Neuronal stem cell (in vitro differentiated cells): ENCODE data around the gene CACNA1A.
"Not testable (repeated sequence)": the region's sequence is repeated elsewhere in the genome, so short reads cannot be mapped to it uniquely, and the experiment has no call there.

Experiments
- DNase-seq: peaks from one replicate; pipeline ENCODE4 v3.0.0-alpha.2; 2013; ENCODE audit warnings: low spot score
- H2AFZ ChIP-seq: one replicate; pipeline ENCODE4 v1.6.1; 2013; ENCODE audit warnings: mild to moderate bottlenecking, low read length, inconsistent platforms
- H2AK5ac ChIP-seq: 2 replicates; pipeline ENCODE4 v1.6.1; 2013; ENCODE audit warnings: low read depth, mild to moderate bottlenecking, inconsistent platforms, low read length, moderate library complexity, mixed read lengths
- H2BK120ac ChIP-seq: 2 replicates; pipeline ENCODE4 v1.6.1; 2013; ENCODE audit warnings: low read depth, mild to moderate bottlenecking, inconsistent platforms, low read length, moderate library complexity, mixed read lengths
- H2BK12ac ChIP-seq: one replicate; pipeline ENCODE4 v1.6.1; 2013; ENCODE audit warnings: low read length, inconsistent platforms
- H2BK15ac ChIP-seq: 2 replicates; pipeline ENCODE4 v1.6.1; 2013; ENCODE audit warnings: mild to moderate bottlenecking, low read length, inconsistent platforms, mixed read lengths
- H2BK5ac ChIP-seq: one replicate; pipeline ENCODE4 v1.6.1; 2013; ENCODE audit warnings: inconsistent platforms, mild to moderate bottlenecking, low read length, moderate library complexity
- H3K14ac ChIP-seq: one replicate; pipeline ENCODE4 v1.6.1; 2013; ENCODE audit warnings: low read length, inconsistent platforms
- H3K18ac ChIP-seq: 2 replicates; pipeline ENCODE4 v1.6.1; 2013; ENCODE audit warnings: low read length, inconsistent platforms
- H3K23ac ChIP-seq: 2 replicates; pipeline ENCODE4 v1.6.1; 2013; ENCODE audit warnings: low read depth, mild to moderate bottlenecking, mixed read lengths, low read length, inconsistent platforms; ENCODE audit not compliant: poor library complexity
- H3K27ac ChIP-seq: replicated peaks from 3 replicates; pipeline ENCODE4 v1.5.1; 2013; ENCODE audit warnings: low read length, inconsistent platforms
- H3K27me3 ChIP-seq, 3 experiments: 2 replicates each; pipeline ENCODE4 v1.6.1; 2013; ENCODE audit warnings: low read length in 3 of 3, mild to moderate bottlenecking in 2 of 3, inconsistent platforms in 1 of 3, low read depth in 1 of 3, mixed read lengths in 1 of 3, moderate library complexity in 1 of 3; ENCODE audit not compliant: control insufficient read depth in 3 of 3, insufficient read depth in 3 of 3
- H3K36me3 ChIP-seq, 2 donors: replicated peaks in 1 of 2; 2 replicates each; pipeline ENCODE4 v1.6.1; 2013; ENCODE audit warnings: low read length in 2 of 2; ENCODE audit not compliant: control insufficient read depth in 2 of 2, insufficient read depth in 2 of 2
- H3K4ac ChIP-seq: 2 replicates; pipeline ENCODE4 v1.6.1; 2013; ENCODE audit warnings: inconsistent platforms, mild to moderate bottlenecking, low read length, moderate library complexity
- H3K4me1 ChIP-seq, 2 donors: 1 replicate in 1 of 2; 2 replicates in 1 of 2; pipeline ENCODE4 v1.6.1; 2013; ENCODE audit warnings: low read length in 2 of 2, low read depth in 1 of 2; ENCODE audit not compliant: control insufficient read depth in 2 of 2, insufficient read depth in 1 of 2
- H3K4me2 ChIP-seq: one replicate; pipeline ENCODE4 v1.6.1; 2013; ENCODE audit warnings: mild to moderate bottlenecking, low read length, inconsistent platforms; ENCODE audit not compliant: insufficient read depth, poor library complexity, severe bottlenecking
- H3K4me3 ChIP-seq, 2 donors: 2 replicates each; pipeline ENCODE4 v1.5.1; 2013; ENCODE audit warnings: low read length in 2 of 2, mild to moderate bottlenecking in 2 of 2, inconsistent platforms in 1 of 2, moderate library complexity in 1 of 2
- H3K79me1 ChIP-seq: one replicate; pipeline ENCODE4 v1.6.1; 2013; ENCODE audit warnings: low read depth, mild to moderate bottlenecking, inconsistent platforms, low read length, moderate library complexity
- H3K9ac ChIP-seq: one replicate; pipeline ENCODE4 v1.6.1; 2013; ENCODE audit warnings: mild to moderate bottlenecking, low read depth, low read length, inconsistent platforms; ENCODE audit not compliant: poor library complexity
- H3K9me3 ChIP-seq, 2 donors: replicated peaks in 1 of 2; 2 replicates each; pipeline versions ENCODE3 to v1.6.1; 2013; ENCODE audit warnings: low read length in 2 of 2, mild to moderate bottlenecking in 2 of 2, inconsistent platforms in 1 of 2, low read depth in 1 of 2, mixed read lengths in 1 of 2, moderate library complexity in 1 of 2; ENCODE audit not compliant: control insufficient read depth in 2 of 2, insufficient read depth in 1 of 2
- H4K8ac ChIP-seq: one replicate; pipeline ENCODE4 v1.6.1; 2013; ENCODE audit warnings: low read depth, mild to moderate bottlenecking, inconsistent platforms, low read length, moderate library complexity
- H4K91ac ChIP-seq: one replicate; pipeline ENCODE4 v1.6.1; 2013; ENCODE audit warnings: low read length, low read depth, mild to moderate bottlenecking, inconsistent platforms; ENCODE audit not compliant: poor library complexity
- WGBS, 2 donors: extraction: QIAGEN DNeasy Blood & Tissue Kit; methylation state at CpG; one replicate each; pipeline ENCODE4 v1.1.7; 2013; ENCODE audit warnings: missing lambda C conversion rate in 2 of 2, mixed read lengths in 1 of 2; ENCODE audit not compliant: insufficient read length in 2 of 2, insufficient replicate concordance in 1 of 2; ENCODE audit errors: extremely low coverage in 2 of 2; 5-methylcytosine and 5-hydroxymethylcytosine counted together

CACNA1A gene

GRCh38 chr19:13178291-13178690, 328.0 kb downstream of the CACNA1A start:
- no CpG with 5 or more reads among the region's 10 CpGs for WGBS, 2 donors
- H3K27me3 ChIP-seq, H2BK120ac ChIP-seq, H3K18ac ChIP-seq, DNase-seq, H3K79me1 ChIP-seq, H3K4me2 ChIP-seq, H4K91ac ChIP-seq, H3K4me1 ChIP-seq, H3K14ac ChIP-seq, H2BK12ac ChIP-seq, H4K8ac ChIP-seq, H2AK5ac ChIP-seq, H2AFZ ChIP-seq, H3K36me3 ChIP-seq, H3K4me3 ChIP-seq, H2BK5ac ChIP-seq, H2BK15ac ChIP-seq, H3K23ac ChIP-seq, H3K4ac ChIP-seq, H3K27ac ChIP-seq, H3K9ac ChIP-seq, H3K9me3 ChIP-seq: not testable (repeated sequence)

GRCh38 chr19:13177584-13177983, 328.7 kb downstream of the CACNA1A start:
- not testable (repeated sequence) for H3K4me3 ChIP-seq, H2BK5ac ChIP-seq, H3K14ac ChIP-seq, H2BK120ac ChIP-seq, H2AK5ac ChIP-seq, DNase-seq, H2BK12ac ChIP-seq, H3K18ac ChIP-seq, H3K23ac ChIP-seq, H3K4ac ChIP-seq, H3K27ac ChIP-seq, H3K9me3 ChIP-seq, H2BK15ac ChIP-seq, H4K8ac ChIP-seq, H3K79me1 ChIP-seq, H3K9ac ChIP-seq, H4K91ac ChIP-seq, H3K27me3 ChIP-seq, H3K4me1 ChIP-seq, H3K4me2 ChIP-seq, H3K36me3 ChIP-seq, H2AFZ ChIP-seq
- WGBS, 2 donors = no CpG with 5 or more reads among the region's 5 CpGs

- Histone ChIP-seq H2AFZ (no peak overlapping the region), H2BK5ac (no peak overlapping the region), H2BK12ac (no peak overlapping the region), H3K9ac (no peak overlapping the region), H3K36me3 (no peaks in the 10 kb centered on the region), H2BK15ac (no peak overlapping the region), H3K4me3 (peak overlapping the region in 1 of 2 donors; percentile 30), H2AK5ac (peak overlapping the region; percentile 83), H3K79me1 (no peaks in the 10 kb centered on the region), H3K9me3 (no peaks in the 10 kb centered on the region), H3K14ac (peak overlapping the region; percentile 56), H3K23ac (no peak overlapping the region), H3K4me1 (no peaks in the 10 kb centered on the region), H3K18ac (no peak overlapping the region), H3K27ac (no peak overlapping the region), H4K91ac (no peak overlapping the region), H4K8ac (no peak overlapping the region), H3K4me2 (no peak overlapping the region), H3K27me3 (no peaks in the 10 kb centered on the region), H2BK120ac (no peak overlapping the region), H3K4ac (no peak overlapping the region)
- no CpG with 5 or more reads among the region's 8 CpGs for WGBS, 2 donors
- no peak for DNase-seq
Measured at GRCh38 chr19:13176345-13176744, 329.9 kb downstream of the CACNA1A start.

GRCh38 chr19:13173139-13173737, 333.0 kb downstream of the CACNA1A start:
- WGBS, 2 donors = no CpG with 5 or more reads among the region's 12 CpGs
- H3K4me2 ChIP-seq = no peak overlapping the region
- H3K4ac ChIP-seq = no peak overlapping the region
- H3K4me1 ChIP-seq = no peaks in the 10 kb centered on the region
- H2BK5ac ChIP-seq = no peak overlapping the region
- DNase-seq = no peak
- H2BK120ac ChIP-seq = peak overlapping the region; percentile 44
- H3K9ac ChIP-seq = no peak overlapping the region
- no peak overlapping the region for H3K18ac ChIP-seq
- H3K4me3 ChIP-seq = no peak overlapping the region
- no peak overlapping the region for H3K27ac ChIP-seq
- peak overlapping the region; percentile 90 for H2AK5ac ChIP-seq
- H4K91ac ChIP-seq = no peak overlapping the region
- H3K9me3 ChIP-seq = no peaks in the 10 kb centered on the region
- H3K23ac ChIP-seq = no peak overlapping the region
- peak overlapping the region; percentile 56 for H3K14ac ChIP-seq
- H4K8ac ChIP-seq = no peak overlapping the region
- peak overlapping the region; percentile 67 for H2BK15ac ChIP-seq
- no peaks in the 10 kb centered on the region for H3K36me3 ChIP-seq
- no peak overlapping the region for H2AFZ ChIP-seq
- H2BK12ac ChIP-seq = no peak overlapping the region
- H3K27me3 ChIP-seq = no peaks in the 10 kb centered on the region
- H3K79me1 ChIP-seq = no peaks in the 10 kb centered on the region
